GM12878 (cell line): ENCODE data around the gene SPATS1. TPM values are rescaled to one million over a fixed set of nuclear protein-coding genes. Genes with fewer than 3 reads are reported as not detected.
A peak's percentile ranks its signal among the peaks of the same experiment; 100 is the strongest.

Experiments
- ATF7 ChIP-seq: fragments of 450-650 bp; IDR thresholded peaks from 2 replicates; pipeline ENCODE4 v1.6.1; 2016; ENCODE audit warnings: low read depth, mild to moderate bottlenecking
- CBX5 ChIP-seq: sonication (generic); IDR thresholded peaks from 2 replicates; pipeline ENCODE4 v1.6.1; 2016; ENCODE audit warnings: low read depth, moderate library complexity, mild to moderate bottlenecking, inconsistent platforms
- E4F1 ChIP-seq: fragments of 450-650 bp; IDR thresholded peaks from 2 replicates; pipeline ENCODE4 v1.6.1; 2018; ENCODE audit warnings: borderline replicate concordance, mild to moderate bottlenecking; ENCODE audit not compliant: partially characterized antibody
- EED ChIP-seq: sonication (generic); IDR thresholded peaks from 2 replicates; pipeline ENCODE4 v1.6.1; 2016; ENCODE audit warnings: antibody characterized with exemption, low read depth
- EGR1 ChIP-seq, 2 experiments: IDR thresholded peaks; 1 replicate in 1 of 2; 2 replicates in 1 of 2; pipeline ENCODE4 v1.6.1; 2011 to 2012; ENCODE audit warnings: low read depth in 2 of 2, low read length in 2 of 2, borderline replicate concordance in 1 of 2, mild to moderate bottlenecking in 1 of 2, moderate library complexity in 1 of 2
- ESRRA ChIP-seq: IDR thresholded peaks from 2 replicates; pipeline ENCODE4 v1.6.1; 2012; ENCODE audit warnings: mild to moderate bottlenecking, low read length, improper control_type of control experiment
- FOS ChIP-seq: IDR thresholded peaks from 3 replicates; pipeline ENCODE4 v1.6.1; 2011; ENCODE audit warnings: borderline replicate concordance; ENCODE audit not compliant: insufficient read length; ENCODE audit errors: extremely low read depth
- GABPA ChIP-seq: IDR thresholded peaks from 2 replicates; pipeline ENCODE4 v1.6.1; 2014; ENCODE audit warnings: antibody characterized with exemption, low read depth, mild to moderate bottlenecking, inconsistent platforms
- GATAD2B ChIP-seq: fragments of 450-650 bp; conservative IDR thresholded peaks from 2 replicates; pipeline ENCODE4 v1.6.1; 2017; ENCODE audit warnings: low read depth, mild to moderate bottlenecking, moderate library complexity
- MYC ChIP-seq: IDR thresholded peaks from 2 replicates; pipeline ENCODE4 v1.6.1; 2011; ENCODE audit warnings: mild to moderate bottlenecking, low read length, moderate library complexity, inconsistent platforms; ENCODE audit not compliant: insufficient read depth, insufficient replicate concordance, insufficient read length, severe bottlenecking
- NFYA ChIP-seq: IDR thresholded peaks from 2 replicates; pipeline ENCODE4 v1.6.1; 2011; ENCODE audit warnings: low read depth, mild to moderate bottlenecking, low read length, improper control_type of control experiment, borderline replicate concordance
- NFYB ChIP-seq: IDR thresholded peaks from 2 replicates; pipeline ENCODE4 v1.6.1; 2011; ENCODE audit warnings: low read depth, mild to moderate bottlenecking, low read length, improper control_type of control experiment, moderate library complexity; ENCODE audit not compliant: insufficient read depth
- NRF1 ChIP-seq: conservative IDR thresholded peaks from 2 replicates; pipeline ENCODE4 v1.6.1; 2011; ENCODE audit warnings: mild to moderate bottlenecking, low read depth, low read length, improper control_type of control experiment
- PAX8 ChIP-seq: fragments of 450-650 bp; IDR thresholded peaks from 2 replicates; pipeline ENCODE4 v1.6.1; 2017; ENCODE audit warnings: mild to moderate bottlenecking, moderate library complexity
- POLR2AphosphoS2 ChIP-seq: IDR thresholded peaks from 2 replicates; pipeline ENCODE4 v1.6.1; 2011; ENCODE audit warnings: low read depth, mild to moderate bottlenecking, low read length, improper control_type of control experiment, moderate library complexity
- POLR2AphosphoS5 ChIP-seq: IDR thresholded peaks from 2 replicates; pipeline ENCODE4 v1.6.1; 2011; ENCODE audit warnings: mild to moderate bottlenecking, low read length, inconsistent platforms
- POU2F2 ChIP-seq: IDR thresholded peaks from 3 replicates; pipeline ENCODE4 v1.6.1; 2011; ENCODE audit warnings: low read depth, mild to moderate bottlenecking, low read length, borderline replicate concordance
- REST ChIP-seq: IDR thresholded peaks from 2 replicates; pipeline ENCODE4 v1.6.1; 2012; ENCODE audit warnings: mild to moderate bottlenecking, low read depth, low read length
- SMAD1 ChIP-seq: fragments of 450-650 bp; IDR thresholded peaks from 2 replicates; pipeline ENCODE4 v1.6.1; 2018; ENCODE audit warnings: mild to moderate bottlenecking, low read depth; ENCODE audit not compliant: partially characterized antibody
- SMC3 ChIP-seq: IDR thresholded peaks from 2 replicates; pipeline ENCODE4 v1.6.1; 2011; ENCODE audit warnings: low read length, improper control_type of control experiment, borderline replicate concordance
- SREBF2 ChIP-seq: IDR thresholded peaks from 2 replicates; pipeline ENCODE4 v1.6.1; 2012; ENCODE audit warnings: mild to moderate bottlenecking, low read length
- TCF12 ChIP-seq: IDR thresholded peaks from 2 replicates; pipeline ENCODE4 v1.6.1; 2011; ENCODE audit warnings: low read depth, mild to moderate bottlenecking, low read length
- ZNF622 ChIP-seq: fragments of 450-650 bp; IDR thresholded peaks from 2 replicates; pipeline ENCODE4 v1.6.1; 2017; ENCODE audit warnings: mild to moderate bottlenecking, inconsistent platforms
- polyA plus RNA-seq, 11 experiments: library from polyadenylated mRNA; depleted of rRNA in 4 of 11; unstranded in 6 of 11; stranded (reverse) in 5 of 11; fragments of >200 nt; fragmentation: Nextera tagmentation in 4 of 11; fragmentation: Illumina TruSeq in 1 of 11; extraction: Ambion mirVana in 4 of 11; extraction: Trizol in 1 of 11; gene quantifications; 1 replicate in 1 of 11; 2 replicates in 10 of 11; pipeline versions ENCODE4 v1.2.1 to v1.2.3, GENCODE V29; 2011 to 2016; ENCODE audit warnings: inconsistent platforms in 2 of 11, missing spikeins in 2 of 11, low read depth in 1 of 11
- total RNA-seq, 4 experiments: library from RNA; depleted of rRNA in 3 of 4; stranded (reverse); fragments of >200 nt in 3 of 4; fragmentation: Illumina TruSeq in 1 of 4; extraction: Trizol in 1 of 4; gene quantifications; 2 replicates each; pipeline versions ENCODE4 v1.2.1 to v1.2.3, GENCODE V29; 2013 to 2021

The SPATS1 gene
- total and polyA plus RNA-seq, 10 of the 15 experiments (the other 5 are each of a cell fraction or from before 2014, with no cell fraction given): 0.12 TPM; not detected in 9

GRCh38 chr6:44312901-44313788, 29.3 kb upstream of the SPATS1 start, which contains the start of gene AARS2 (continued):
- peak; percentile 91 for TF ChIP-seq GATAD2B
- TF ChIP-seq NFYB: no peak
- TF ChIP-seq FOS: no peak
- TF ChIP-seq EED: no peak
- peak in 1 of 2 experiments; percentile 95; a peak in 2 of 3 replicates for TF ChIP-seq EGR1 (IDR thresholded peaks at IDR 0.05; ENCODE audit: borderline replicate concordance in 1 of 2, low read depth in 2 of 2, low read length in 2 of 2)
- no peak for TF ChIP-seq SMC3
- peak; percentile 94 for TF ChIP-seq POLR2AphosphoS5
- no peak for TF ChIP-seq REST
- TF ChIP-seq E4F1: no peak
- TF ChIP-seq CBX5: peak; percentile 91; the same call in 1 of the 2 replicates
- no peak for TF ChIP-seq SMAD1
- peak; percentile 54; the same call in 1 of the 2 replicates for TF ChIP-seq GABPA
- no peak for TF ChIP-seq MYC
- TF ChIP-seq POLR2AphosphoS2: 0 out of 2 replicates have a peak, but pooled peaks have one; percentile 52
- TF ChIP-seq PAX8: no peak
- peak; percentile 88 for TF ChIP-seq POU2F2
- TF ChIP-seq NRF1: no peak
- TF ChIP-seq NFYA: no peak
- no peak for TF ChIP-seq ZNF622
- 0 out of 2 replicates have a peak, but pooled peaks have one; percentile 15 for TF ChIP-seq ESRRA
- TF ChIP-seq TCF12: peak; percentile 85
- TF ChIP-seq SREBF2: no peak
- TF ChIP-seq ATF7: no peak
